SK-N-SH treated with all-trans-retinoic acid at 6 μM for 48 hours (cell line): ENCODE measurements around the gene NCLN.
"Not testable (repeated sequence)": the region's sequence is repeated elsewhere in the genome, so short reads cannot be mapped to it uniquely, and the experiment has no call there.

Experiments used
- ATAC-seq: fragments of 200-7000 bp; cut with Tn5 transposase; 3 replicates; pipeline ENCODE4 v1.9.1; 2020; ENCODE audit warnings: mild to moderate bottlenecking, moderate library complexity
- ARNTL ChIP-seq: fragments of 450-650 bp; formaldehyde crosslinking; IDR thresholded peaks from 2 replicates; pipeline ENCODE4 v1.5.0; 2020; ENCODE audit warnings: low read depth, mild to moderate bottlenecking, moderate library complexity, borderline replicate concordance
- BACH2 ChIP-seq: fragments of 250-450 bp; sonication (Bioruptor Pico); IDR thresholded peaks from 2 replicates; pipeline ENCODE4 v1.9.0; 2021; ENCODE audit warnings: mild to moderate bottlenecking, borderline replicate concordance
- CSDC2 ChIP-seq: fragments of 250-450 bp; sonication (Bioruptor Pico); IDR thresholded peaks from 2 replicates; pipeline ENCODE4 v1.5.0; 2020; ENCODE audit warnings: mild to moderate bottlenecking, moderate library complexity
- ESRRG ChIP-seq: fragments of 250-450 bp; sonication (Bioruptor Pico); IDR thresholded peaks from 2 replicates; pipeline ENCODE4 v1.6.1; 2021; ENCODE audit warnings: mild to moderate bottlenecking
- ISL1 ChIP-seq: fragments of 250-450 bp; sonication (Bioruptor Pico); IDR thresholded peaks from 2 replicates; pipeline ENCODE4 v2.1.2; 2022; ENCODE audit warnings: mild to moderate bottlenecking, moderate library complexity
- OSR1 ChIP-seq: fragments of 250-450 bp; sonication (Bioruptor Pico); IDR thresholded peaks from 2 replicates; pipeline ENCODE4 v1.8.0; 2022; ENCODE audit warnings: moderate library complexity, mild to moderate bottlenecking, inconsistent platforms
- POU6F1 ChIP-seq: fragments of 250-450 bp; sonication (Bioruptor Pico); IDR thresholded peaks from 2 replicates; pipeline ENCODE4 v1.8.0; 2021; ENCODE audit warnings: low read depth, mild to moderate bottlenecking, moderate library complexity, borderline replicate concordance
- PPARA ChIP-seq: fragments of 250-450 bp; sonication (Bioruptor Pico); IDR thresholded peaks from 2 replicates; pipeline ENCODE4 v1.5.0; 2020; ENCODE audit warnings: mild to moderate bottlenecking, borderline replicate concordance
- RARB ChIP-seq: fragments of 250-450 bp; sonication (Bioruptor Pico); IDR thresholded peaks from 2 replicates; pipeline ENCODE4 v1.8.0; 2021; ENCODE audit warnings: mild to moderate bottlenecking, moderate library complexity
- SNAI2 ChIP-seq: fragments of 250-450 bp; sonication (Bioruptor Pico); IDR thresholded peaks from 2 replicates; pipeline ENCODE4 v1.5.0; 2020; ENCODE audit warnings: mild to moderate bottlenecking, moderate library complexity
- TCF4 ChIP-seq: fragments of 250-450 bp; sonication (Bioruptor Pico); IDR thresholded peaks from 2 replicates; pipeline ENCODE4 v1.8.0; 2021; ENCODE audit warnings: mild to moderate bottlenecking, moderate library complexity, borderline replicate concordance
- TOX ChIP-seq: fragments of 250-450 bp; sonication (Bioruptor Pico); IDR thresholded peaks from 2 replicates; pipeline ENCODE4 v1.8.0; 2021; ENCODE audit warnings: mild to moderate bottlenecking, moderate library complexity, borderline replicate concordance
- TSHZ2 ChIP-seq: fragments of 250-450 bp; sonication (Bioruptor Pico); IDR thresholded peaks from 2 replicates; pipeline ENCODE4 v1.5.0; 2020; ENCODE audit warnings: mild to moderate bottlenecking, moderate library complexity
- ZC3H10 ChIP-seq: fragments of 250-450 bp; sonication (Bioruptor Pico); IDR thresholded peaks from 2 replicates; pipeline ENCODE4 v1.5.1; 2021; ENCODE audit warnings: mild to moderate bottlenecking, moderate library complexity
- ZFP3 ChIP-seq: fragments of 250-450 bp; sonication (Bioruptor Pico); IDR thresholded peaks from 2 replicates; pipeline ENCODE4 v1.5.0; 2020; ENCODE audit warnings: mild to moderate bottlenecking, moderate library complexity
- ZFP30 ChIP-seq: fragments of 450-650 bp; formaldehyde crosslinking; IDR thresholded peaks from 2 replicates; pipeline ENCODE4 v1.5.0; 2022; ENCODE audit warnings: mild to moderate bottlenecking, moderate library complexity
- ZNF565 ChIP-seq: fragments of 450-650 bp; formaldehyde crosslinking; conservative IDR thresholded peaks from 2 replicates; pipeline ENCODE4 v1.5.0; 2020; ENCODE audit warnings: low read depth, mild to moderate bottlenecking, moderate library complexity
- ZNF70 ChIP-seq: fragments of 450-650 bp; formaldehyde crosslinking; IDR thresholded peaks from 2 replicates; pipeline ENCODE4 v1.5.0; 2020; ENCODE audit warnings: mild to moderate bottlenecking, moderate library complexity
- TF ChIP-seq, protein P1 (sequence below): fragments of 250-450 bp; sonication (Bioruptor Pico); IDR thresholded peaks from 2 replicates; pipeline ENCODE4 v1.8.0; 2020; ENCODE audit warnings: mild to moderate bottlenecking, moderate library complexity, borderline replicate concordance
- TF ChIP-seq, protein P2 (sequence below): fragments of 250-450 bp; sonication (Bioruptor Pico); IDR thresholded peaks from 2 replicates; pipeline ENCODE4 v1.5.1; 2021; ENCODE audit warnings: mild to moderate bottlenecking, moderate library complexity
- TF ChIP-seq, protein P3 (sequence below): fragments of 250-450 bp; sonication (Bioruptor Pico); IDR thresholded peaks from 2 replicates; pipeline ENCODE4 v1.5.1; 2020; ENCODE audit warnings: low read depth, mild to moderate bottlenecking, moderate library complexity

NCLN gene

DNA sequence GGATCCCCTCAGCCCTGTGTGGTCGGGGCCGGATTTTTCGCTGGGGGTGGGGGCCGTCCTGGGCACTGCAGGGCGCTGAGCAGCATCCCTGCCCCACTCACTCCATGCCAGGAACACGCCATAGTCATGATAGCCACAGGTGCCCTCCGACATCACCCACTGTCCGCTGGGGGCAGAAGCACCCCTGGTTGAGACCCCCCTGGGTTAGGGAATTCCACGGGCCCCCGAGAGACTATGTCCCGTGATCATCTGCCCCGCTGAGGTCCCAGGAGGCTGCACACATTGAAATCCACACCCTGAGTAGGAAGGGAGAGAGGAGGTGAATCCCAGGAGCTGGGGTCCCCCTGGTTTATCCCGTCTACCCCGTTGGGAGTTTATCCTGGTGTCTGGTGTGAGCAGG is 16.2 kb downstream of the NCLN start:
- TF ChIP-seq, protein P1, sequence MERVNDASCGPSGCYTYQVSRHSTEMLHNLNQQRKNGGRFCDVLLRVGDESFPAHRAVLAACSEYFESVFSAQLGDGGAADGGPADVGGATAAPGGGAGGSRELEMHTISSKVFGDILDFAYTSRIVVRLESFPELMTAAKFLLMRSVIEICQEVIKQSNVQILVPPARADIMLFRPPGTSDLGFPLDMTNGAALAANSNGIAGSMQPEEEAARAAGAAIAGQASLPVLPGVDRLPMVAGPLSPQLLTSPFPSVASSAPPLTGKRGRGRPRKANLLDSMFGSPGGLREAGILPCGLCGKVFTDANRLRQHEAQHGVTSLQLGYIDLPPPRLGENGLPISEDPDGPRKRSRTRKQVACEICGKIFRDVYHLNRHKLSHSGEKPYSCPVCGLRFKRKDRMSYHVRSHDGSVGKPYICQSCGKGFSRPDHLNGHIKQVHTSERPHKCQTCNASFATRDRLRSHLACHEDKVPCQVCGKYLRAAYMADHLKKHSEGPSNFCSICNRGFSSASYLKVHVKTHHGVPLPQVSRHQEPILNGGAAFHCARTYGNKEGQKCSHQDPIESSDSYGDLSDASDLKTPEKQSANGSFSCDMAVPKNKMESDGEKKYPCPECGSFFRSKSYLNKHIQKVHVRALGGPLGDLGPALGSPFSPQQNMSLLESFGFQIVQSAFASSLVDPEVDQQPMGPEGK = no peak
- TF ChIP-seq OSR1 (CRISPR knock-in tag) (no peak), SNAI2 (CRISPR knock-in tag) (no peak), ESRRG (CRISPR knock-in tag) (no peak)
- ATAC-seq = no peak

DNA sequence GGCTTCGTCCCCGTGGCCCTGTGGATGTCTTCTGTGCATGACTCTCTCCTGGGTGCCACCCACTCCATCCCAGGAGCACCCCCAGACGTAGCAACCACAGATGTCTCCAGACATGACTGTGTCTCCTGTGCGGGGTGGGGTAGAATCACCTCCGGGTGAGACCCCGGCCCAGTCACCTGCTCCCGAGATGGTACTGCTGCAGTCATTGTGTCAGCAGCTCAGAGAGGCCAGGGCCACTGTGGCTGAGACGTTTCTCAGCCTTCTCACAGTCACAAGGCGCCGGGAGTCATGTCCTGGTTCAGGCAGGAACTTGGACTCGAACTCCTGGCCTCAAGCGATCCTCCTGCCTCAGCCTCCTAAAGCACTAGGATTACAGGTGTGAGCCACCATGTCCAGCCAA is 16.6 kb downstream of the NCLN start:
- no peak for ATAC-seq

DNA sequence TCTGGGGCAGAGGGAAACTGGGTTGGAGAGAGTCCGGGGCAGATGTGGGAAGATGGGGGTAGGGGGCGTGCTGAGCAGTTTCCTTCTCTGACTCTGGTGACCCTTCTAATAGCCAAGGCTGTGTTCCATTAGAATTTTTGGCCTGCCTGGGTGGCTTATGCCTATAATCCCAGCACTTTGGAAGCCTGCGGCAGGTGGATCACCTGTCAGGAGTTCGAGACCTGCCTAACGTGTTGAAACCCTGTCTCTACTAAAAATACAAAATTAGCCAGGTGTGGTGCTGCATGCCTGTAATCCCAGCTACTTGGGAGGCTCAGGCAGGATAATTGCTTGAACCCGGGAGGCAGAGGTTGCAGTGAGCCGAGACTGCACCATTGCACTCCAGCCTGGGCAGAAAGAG is 17.2 kb downstream of the NCLN start:
- ATAC-seq = not testable (repeated sequence)

More for the DNA sequence above, 16.6 kb downstream of the NCLN start:
- TF ChIP-seq POU6F1 (no peak), ZFP30 (CRISPR knock-in tag) (no peak), SNAI2 (CRISPR knock-in tag) (no peak), PPARA (CRISPR knock-in tag) (no peak), OSR1 (CRISPR knock-in tag) (no peak), TCF4 (no peak)

DNA sequence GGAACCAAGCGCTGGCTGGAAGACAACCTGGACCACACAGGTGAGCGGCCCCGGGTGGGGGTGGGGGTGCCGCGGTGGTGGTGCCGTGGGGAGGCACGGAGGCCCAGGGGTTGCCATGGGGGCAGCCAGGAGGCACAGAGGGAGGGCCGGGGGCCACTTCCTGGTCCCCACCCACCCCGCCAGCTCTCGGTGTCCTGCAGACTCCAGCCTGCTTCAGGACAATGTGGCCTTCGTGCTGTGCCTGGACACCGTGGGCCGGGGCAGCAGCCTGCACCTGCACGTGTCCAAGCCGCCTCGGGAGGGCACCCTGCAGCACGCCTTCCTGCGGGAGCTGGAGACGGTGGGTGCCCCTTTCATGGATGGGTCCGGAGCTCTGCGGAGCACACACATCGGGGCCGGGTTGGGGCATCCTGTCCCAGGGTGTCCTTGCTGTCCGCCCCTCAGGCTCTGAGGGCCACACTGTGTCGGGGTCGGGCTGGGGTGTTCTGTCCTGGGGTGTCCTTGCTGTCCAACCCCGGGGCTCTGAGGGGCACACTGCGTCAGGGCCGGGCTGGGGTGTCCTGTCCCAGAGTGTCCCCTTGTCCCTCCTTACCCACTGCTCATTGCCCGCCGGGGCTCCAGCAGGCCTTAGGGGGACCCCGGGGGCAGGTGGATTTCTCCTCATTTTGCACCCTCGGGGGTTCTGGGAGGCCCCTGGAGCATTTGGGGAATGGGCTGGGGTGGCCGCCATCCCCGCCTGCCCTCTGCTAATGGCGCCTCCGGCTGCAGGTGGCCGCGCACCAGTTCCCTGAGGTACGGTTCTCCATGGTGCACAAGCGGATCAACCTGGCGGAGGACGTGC is 18.3 kb downstream of the NCLN start:
- no peak for ATAC-seq
- no peak for TF ChIP-seq BACH2
- TF ChIP-seq, protein P2, sequence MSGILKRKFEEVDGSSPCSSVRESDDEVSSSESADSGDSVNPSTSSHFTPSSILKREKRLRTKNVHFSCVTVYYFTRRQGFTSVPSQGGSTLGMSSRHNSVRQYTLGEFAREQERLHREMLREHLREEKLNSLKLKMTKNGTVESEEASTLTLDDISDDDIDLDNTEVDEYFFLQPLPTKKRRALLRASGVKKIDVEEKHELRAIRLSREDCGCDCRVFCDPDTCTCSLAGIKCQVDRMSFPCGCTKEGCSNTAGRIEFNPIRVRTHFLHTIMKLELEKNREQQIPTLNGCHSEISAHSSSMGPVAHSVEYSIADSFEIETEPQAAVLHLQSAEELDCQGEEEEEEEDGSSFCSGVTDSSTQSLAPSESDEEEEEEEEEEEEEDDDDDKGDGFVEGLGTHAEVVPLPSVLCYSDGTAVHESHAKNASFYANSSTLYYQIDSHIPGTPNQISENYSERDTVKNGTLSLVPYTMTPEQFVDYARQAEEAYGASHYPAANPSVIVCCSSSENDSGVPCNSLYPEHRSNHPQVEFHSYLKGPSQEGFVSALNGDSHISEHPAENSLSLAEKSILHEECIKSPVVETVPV = no peak
- TF ChIP-seq, protein P1 = no peak
- no peak for TF ChIP-seq TSHZ2
- TF ChIP-seq PPARA (CRISPR knock-in tag) = no peak
- TF ChIP-seq ARNTL (CRISPR knock-in tag) = no peak
- TF ChIP-seq ESRRG (CRISPR knock-in tag) = no peak
- no peak for TF ChIP-seq OSR1 (CRISPR knock-in tag)
- no peak for TF ChIP-seq ISL1 (CRISPR knock-in tag)
- TF ChIP-seq POU6F1 = no peak
- TF ChIP-seq RARB = no peak
- TF ChIP-seq, protein P3, sequence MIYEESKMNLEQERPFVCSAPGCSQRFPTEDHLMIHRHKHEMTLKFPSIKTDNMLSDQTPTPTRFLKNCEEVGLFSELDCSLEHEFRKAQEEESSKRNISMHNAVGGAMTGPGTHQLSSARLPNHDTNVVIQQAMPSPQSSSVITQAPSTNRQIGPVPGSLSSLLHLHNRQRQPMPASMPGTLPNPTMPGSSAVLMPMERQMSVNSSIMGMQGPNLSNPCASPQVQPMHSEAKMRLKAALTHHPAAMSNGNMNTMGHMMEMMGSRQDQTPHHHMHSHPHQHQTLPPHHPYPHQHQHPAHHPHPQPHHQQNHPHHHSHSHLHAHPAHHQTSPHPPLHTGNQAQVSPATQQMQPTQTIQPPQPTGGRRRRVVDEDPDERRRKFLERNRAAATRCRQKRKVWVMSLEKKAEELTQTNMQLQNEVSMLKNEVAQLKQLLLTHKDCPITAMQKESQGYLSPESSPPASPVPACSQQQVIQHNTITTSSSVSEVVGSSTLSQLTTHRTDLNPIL (CRISPR knock-in tag) = no peak
- no peak for TF ChIP-seq TOX (CRISPR knock-in tag)
- TF ChIP-seq ZNF70 (CRISPR knock-in tag) = no peak
- TF ChIP-seq ZFP3 (CRISPR knock-in tag) = no peak
- TF ChIP-seq ZC3H10 (CRISPR knock-in tag) = no peak
- TF ChIP-seq ZNF565 (CRISPR knock-in tag) = no peak
- TF ChIP-seq ZFP30 (CRISPR knock-in tag) = no peak
- no peak for TF ChIP-seq CSDC2
